GM12878 (cell line): Measurements from ENCODE around the gene PRPF6. TPM values are rescaled to one million over a fixed set of nuclear protein-coding genes. Genes with fewer than 3 reads are reported as not detected.

Experiments
- ATAC-seq: fragments of 200-7000 bp; cut with Tn5 transposase; 3 replicates; pipeline ENCODE4 v1.9.1; 2020; ENCODE audit warnings: mild to moderate bottlenecking, moderate library complexity
- BruUV-seq: library from RNA; stranded (reverse); fragments of 400-500 nt; replicated peaks from 2 replicates; lab custom pipeline; 2021; lab: Mats Ljungman, UMichigan
- CTCF ChIA-PET: fragments of 300-600 bp; sonication (Branson Sonifier 250); formaldehyde crosslinking; extraction: SDS; loops from one replicate; lab custom pipeline; 2021; ENCODE audit warnings: inconsistent platforms; lab: Yijun Ruan, JAX
- POLR2A ChIA-PET: fragments of 350-600 bp; formaldehyde crosslinking; extraction: SDS; loops from one replicate; lab custom pipeline; 2021; ENCODE audit warnings: inconsistent platforms; lab: Charles Lee
- RAD21 ChIA-PET: fragments of 300-600 bp; sonication (Branson Sonifier 250); formaldehyde crosslinking; loops from one replicate; lab custom pipeline; 2023; ENCODE audit warnings: antibody characterized with exemption; ENCODE audit not compliant: unreplicated experiment; lab: Charles Lee
- SMC1A ChIA-PET: fragments of 300-600 bp; sonication (Branson Sonifier 250); formaldehyde crosslinking; loops from one replicate; lab custom pipeline; 2023; ENCODE audit not compliant: unreplicated experiment, uncharacterized antibody; lab: Charles Lee
- DNase-seq: peaks from one replicate; pipeline ENCODE4 v3.0.0-alpha.2; 2011; ENCODE audit warnings: low read depth, low spot score
- FAIRE-seq: peaks from 3 replicates; lab custom pipeline; 2011; peaks lifted over from hg19 to GRCh38; lab: Jason Lieb, UNC
- H2AFZ ChIP-seq: 2 replicates; pipeline ENCODE4 v1.6.0; 2011; ENCODE audit warnings: low read depth, low read length, control low read depth; ENCODE audit not compliant: control insufficient read depth
- H3K27ac ChIP-seq: 2 replicates; pipeline ENCODE4 v1.5.1; 2011; ENCODE audit warnings: control low read depth; ENCODE audit not compliant: control insufficient read depth, insufficient read depth
- H3K27me3 ChIP-seq, 2 experiments: replicated peaks in 1 of 2; 2 replicates each; pipeline versions ENCODE4 v1.6.0 to v1.6.1; 2011; ENCODE audit warnings: low read length in 1 of 2; ENCODE audit not compliant: control insufficient read depth in 2 of 2, insufficient read depth in 2 of 2
- H3K36me3 ChIP-seq, 2 experiments: 2 replicates each; pipeline ENCODE4 v1.5.1; 2011; ENCODE audit warnings: low read length in 1 of 2; ENCODE audit not compliant: control insufficient read depth in 2 of 2, insufficient read depth in 2 of 2
- H3K4me1 ChIP-seq: 2 replicates; pipeline ENCODE4 v1.6.1; 2011; ENCODE audit warnings: mild to moderate bottlenecking, low read length, moderate library complexity, mixed read lengths; ENCODE audit not compliant: control insufficient read depth, insufficient read depth
- H3K4me2 ChIP-seq: 2 replicates; pipeline ENCODE4 v1.6.0; 2011; ENCODE audit warnings: control low read depth; ENCODE audit not compliant: control insufficient read depth, insufficient read depth
- H3K4me3 ChIP-seq: fragments of 200-600 bp; sonication (generic); 2 replicates; pipeline ENCODE4 v1.5.1; 2016
- H3K79me2 ChIP-seq: 2 replicates; pipeline ENCODE4 v1.6.0; 2011; ENCODE audit warnings: low read length; ENCODE audit not compliant: control insufficient read depth, insufficient read depth
- H3K9ac ChIP-seq: 2 replicates; pipeline ENCODE4 v1.8.0; 2011; ENCODE audit warnings: low read length, control low read depth, mixed read lengths; ENCODE audit not compliant: control insufficient read depth, insufficient read depth
- H3K9me3 ChIP-seq: replicated peaks from 3 replicates; pipeline ENCODE4 v1.5.1; 2011; ENCODE audit warnings: mild to moderate bottlenecking, low read length; ENCODE audit not compliant: control insufficient read depth, insufficient read depth
- H4K20me1 ChIP-seq: 2 replicates; pipeline ENCODE4 v1.6.0; 2011; ENCODE audit not compliant: control insufficient read depth, insufficient read depth
- GATAD2B ChIP-seq: fragments of 450-650 bp; conservative IDR thresholded peaks from 2 replicates; pipeline ENCODE4 v1.6.1; 2017; ENCODE audit warnings: low read depth, mild to moderate bottlenecking, moderate library complexity
- HDAC2 ChIP-seq: fragments of 200-600 bp; sonication (generic); IDR thresholded peaks from 2 replicates; pipeline ENCODE4 v1.6.1; 2017
- NFXL1 ChIP-seq: fragments of 450-650 bp; IDR thresholded peaks from 2 replicates; pipeline ENCODE4 v1.6.1; 2017; ENCODE audit warnings: antibody characterized with exemption, mild to moderate bottlenecking, borderline replicate concordance
- NR2F1 ChIP-seq: fragments of 450-650 bp; conservative IDR thresholded peaks from 2 replicates; pipeline ENCODE4 v1.6.1; 2017; ENCODE audit warnings: mild to moderate bottlenecking
- WRNIP1 ChIP-seq: IDR thresholded peaks from 2 replicates; pipeline ENCODE4 v1.6.1; 2011; ENCODE audit warnings: low read depth, low read length, improper control_type of control experiment, borderline replicate concordance
- WGBS: methylation state at CpG from one replicate; pipeline ENCODE4 v1.1.6; 2016; ENCODE audit warnings: low lambda C conversion rate; ENCODE audit not compliant: insufficient replicate concordance, insufficient coverage; ENCODE audit errors: missing lambda C conversion rate; 5-methylcytosine and 5-hydroxymethylcytosine counted together
- in situ Hi-C: fragments of 300-500 bp; cut with MboI; formaldehyde crosslinking; loops from 9 replicates; pipeline ENCODE4 v1.14.3; 2018; ENCODE audit warnings: mixed read lengths
- intact Hi-C: fragments of 100-400 bp; cut with micrococcal nuclease; formaldehyde crosslinking; loops from one replicate; pipeline ENCODE4 v1.14.2; 2022; ENCODE audit not compliant: unreplicated experiment
- polyA plus RNA-seq, 11 experiments: library from polyadenylated mRNA; depleted of rRNA in 4 of 11; unstranded in 6 of 11; stranded (reverse) in 5 of 11; fragments of >200 nt; fragmentation: Nextera tagmentation in 4 of 11; fragmentation: Illumina TruSeq in 1 of 11; extraction: Ambion mirVana in 4 of 11; extraction: Trizol in 1 of 11; gene quantifications; 1 replicate in 1 of 11; 2 replicates in 10 of 11; pipeline versions ENCODE4 v1.2.1 to v1.2.3, GENCODE V29; 2011 to 2016; ENCODE audit warnings: inconsistent platforms in 2 of 11, missing spikeins in 2 of 11, low read depth in 1 of 11
- total RNA-seq, 4 experiments: library from RNA; depleted of rRNA in 3 of 4; stranded (reverse); fragments of >200 nt in 3 of 4; fragmentation: Illumina TruSeq in 1 of 4; extraction: Trizol in 1 of 4; gene quantifications; 2 replicates each; pipeline versions ENCODE4 v1.2.1 to v1.2.3, GENCODE V29; 2013 to 2021

Gene PRPF6
- total and polyA plus RNA-seq, 10 of the 15 experiments (the other 5 are each of a cell fraction or from before 2014, with no cell fraction given): 5.0 to 102 (median 71.3) TPM

DNA sequence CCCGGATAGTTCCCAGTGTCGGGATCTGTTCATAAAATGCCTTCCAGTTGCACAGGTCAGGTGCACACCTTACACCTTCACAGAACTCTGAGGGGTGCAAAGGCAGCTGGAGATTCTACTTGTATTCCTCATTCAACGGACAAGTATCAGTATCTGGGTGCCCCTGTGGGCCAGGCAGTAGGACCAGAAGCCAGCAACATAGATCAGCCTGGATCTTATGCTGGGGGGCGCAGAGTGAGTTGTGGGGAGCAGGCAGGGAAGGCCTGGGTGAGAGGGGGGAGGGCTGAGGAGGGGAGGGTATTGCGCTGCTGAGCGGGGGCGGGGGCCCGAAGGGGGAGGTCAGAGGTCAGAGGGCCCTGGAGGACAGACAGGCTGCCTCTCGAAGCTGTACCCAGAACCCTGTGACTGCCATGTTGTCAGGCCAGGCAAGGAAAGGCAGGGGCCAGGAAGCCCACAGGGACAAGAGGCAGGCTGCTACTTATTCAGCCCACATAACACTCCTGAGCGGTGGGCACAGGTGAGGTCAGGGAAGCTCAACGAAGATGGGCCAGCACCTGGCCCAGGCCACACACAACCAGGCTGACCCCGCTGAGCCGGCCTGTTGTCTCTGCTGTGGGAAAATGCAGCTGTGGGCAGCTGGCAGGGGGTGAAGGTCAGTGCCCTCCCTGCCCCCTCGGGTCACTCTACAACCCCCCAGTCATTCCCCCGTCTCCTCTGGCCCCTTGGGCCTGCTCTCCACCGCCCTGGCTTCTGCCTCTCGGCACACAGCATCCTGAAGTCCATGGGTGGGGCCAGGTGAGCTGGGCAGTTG lies 100.1 kb downstream of the PRPF6 start:
- no peaks in the 10 kb centered on the region for H3K9me3 ChIP-seq
- peaks cover 2 to 7% of the 10 kb centered on the region in 2 experiments; a peak in 2 of 4 replicates for H3K27me3 ChIP-seq
- peaks cover 25% of the 10 kb centered on the region for H3K4me1 ChIP-seq
- CTCF ChIA-PET: interaction anchor here (1.5 to 1.6 kb wide), 2 partner anchors 39 to 205 kb away, joined by 6 to 11 read pairs; no protein-coding TSS in a partner anchor
- TF ChIP-seq GATAD2B (no peak), WRNIP1 (no peak), NR2F1 (peak; percentile 32; the same call in 1 of the 2 replicates), NFXL1 (no peak), HDAC2 (no peak)
- TF ChIP-seq, all 136 proteins: peak for 1
- DNase-seq: no peak
- ChIA-PET RAD21 (interaction anchor here (2.3 to 6.7 kb wide), 2 partner anchors 34 to 39 kb away, joined by 6 to 67 read pairs; no protein-coding TSS in a partner anchor), SMC1A (interaction anchor here (0.6 to 2.3 kb wide), 3 partner anchors 20 to 39 kb away, joined by 3 to 11 read pairs (median 5); no protein-coding TSS in a partner anchor), POLR2A (interaction anchor here (1.6 to 3.5 kb wide), 2 partner anchors 43 to 101 kb away, joined by 4 to 14 read pairs; partner anchors contain the start of genes PRPF6 and SAMD10)
- ATAC-seq: no peak
- Histone ChIP-seq H3K79me2 (peaks cover 28% of the 10 kb centered on the region), H2AFZ (no peak overlapping the region), H3K4me3 (no peak overlapping the region), H3K9ac (no peak overlapping the region), H3K4me2 (peak overlapping the region; percentile 52; the same call in 1 of the 2 replicates), H3K36me3 (no peaks in the 10 kb centered on the region), H4K20me1 (no peaks in the 10 kb centered on the region), H3K27ac (no peak overlapping the region)
- intact Hi-C loops: no loop called here
- no peak for FAIRE-seq
- WGBS: 98% methylated on average over 13 of the region's 17 CpGs
- in situ Hi-C loops: no loop called here
- BruUV-seq: no TSS peak
